GM18505 (cell line): ENCODE data around the gene CAMTA1.
"Not testable (repeated sequence)": the region's sequence is repeated elsewhere in the genome, so short reads cannot be mapped to it uniquely, and the experiment has no call there.

Experiments
- ATAC-seq: cut with Tn5 transposase; IDR thresholded peaks from one replicate; pipeline ENCODE4 v1.9.1; 2021; ENCODE audit not compliant: unreplicated experiment
- POLR2A ChIP-seq: IDR thresholded peaks from 4 replicates; pipeline ENCODE4 v1.6.1; 2011; ENCODE audit warnings: borderline replicate concordance; ENCODE audit not compliant: insufficient read depth, insufficient read length; ENCODE audit errors: extremely low read depth

Gene CAMTA1

DNA sequence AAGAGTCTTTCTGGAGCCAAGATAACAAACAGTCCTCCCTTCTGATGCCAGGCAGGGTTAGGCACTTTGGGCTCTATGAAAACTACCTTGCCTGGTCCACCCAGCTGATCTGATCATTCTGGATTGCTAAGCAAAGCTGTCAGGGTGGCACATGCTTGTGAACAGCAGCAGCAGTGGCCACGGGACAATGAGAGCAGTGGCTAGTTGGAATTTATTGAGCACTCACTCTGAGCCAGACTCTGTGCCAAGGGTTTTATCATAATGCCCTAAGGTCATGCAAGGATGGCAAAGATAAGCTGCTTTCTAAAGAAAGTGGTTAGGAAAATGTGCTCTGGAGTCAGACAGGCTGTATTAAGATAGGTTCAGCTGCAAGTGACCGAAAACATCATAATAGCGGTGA, 595.5 kb downstream of the CAMTA1 start:
- no peak for ATAC-seq
- TF ChIP-seq POLR2A: no peak

DNA sequence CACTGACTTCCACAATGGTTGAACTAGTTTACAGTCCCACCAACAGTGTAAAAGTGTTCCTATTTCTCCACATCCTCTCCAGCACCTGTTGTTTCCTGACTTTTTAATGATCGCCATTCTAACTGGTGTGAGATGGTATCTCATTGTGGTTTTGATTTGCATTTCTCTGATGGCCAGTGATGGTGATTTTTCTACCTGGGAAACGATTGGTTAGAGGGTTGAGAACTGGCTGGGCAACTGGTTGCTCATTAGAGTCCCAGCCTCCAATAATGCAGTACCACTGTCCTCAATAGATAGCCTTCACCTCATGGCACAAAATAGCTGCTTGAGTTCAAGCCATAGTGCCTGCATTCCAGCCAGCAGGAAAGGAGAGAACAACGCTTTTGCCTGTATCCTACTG, 596.5 kb downstream of the CAMTA1 start:
- ATAC-seq: not testable (repeated sequence)

DNA sequence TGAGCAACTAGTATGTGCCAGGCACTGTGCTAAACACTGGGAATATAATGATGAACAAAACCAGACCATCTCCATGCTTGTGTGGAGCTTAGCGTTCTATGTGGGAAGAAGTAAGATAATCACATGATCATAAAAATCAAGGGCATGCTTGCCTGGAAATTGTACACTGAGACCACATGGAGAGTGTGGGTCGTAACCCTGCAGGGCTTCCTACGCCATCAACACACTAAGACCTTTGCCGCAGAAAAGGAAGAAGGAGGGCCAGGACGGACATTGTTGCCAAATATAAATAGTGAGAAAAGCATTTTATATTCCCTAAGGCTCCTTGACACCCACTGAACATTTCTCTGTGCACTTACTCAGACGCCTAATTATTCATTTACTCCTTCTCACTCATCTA, 597.7 kb downstream of the CAMTA1 start:
- no peak for TF ChIP-seq POLR2A
- ATAC-seq: no peak

DNA sequence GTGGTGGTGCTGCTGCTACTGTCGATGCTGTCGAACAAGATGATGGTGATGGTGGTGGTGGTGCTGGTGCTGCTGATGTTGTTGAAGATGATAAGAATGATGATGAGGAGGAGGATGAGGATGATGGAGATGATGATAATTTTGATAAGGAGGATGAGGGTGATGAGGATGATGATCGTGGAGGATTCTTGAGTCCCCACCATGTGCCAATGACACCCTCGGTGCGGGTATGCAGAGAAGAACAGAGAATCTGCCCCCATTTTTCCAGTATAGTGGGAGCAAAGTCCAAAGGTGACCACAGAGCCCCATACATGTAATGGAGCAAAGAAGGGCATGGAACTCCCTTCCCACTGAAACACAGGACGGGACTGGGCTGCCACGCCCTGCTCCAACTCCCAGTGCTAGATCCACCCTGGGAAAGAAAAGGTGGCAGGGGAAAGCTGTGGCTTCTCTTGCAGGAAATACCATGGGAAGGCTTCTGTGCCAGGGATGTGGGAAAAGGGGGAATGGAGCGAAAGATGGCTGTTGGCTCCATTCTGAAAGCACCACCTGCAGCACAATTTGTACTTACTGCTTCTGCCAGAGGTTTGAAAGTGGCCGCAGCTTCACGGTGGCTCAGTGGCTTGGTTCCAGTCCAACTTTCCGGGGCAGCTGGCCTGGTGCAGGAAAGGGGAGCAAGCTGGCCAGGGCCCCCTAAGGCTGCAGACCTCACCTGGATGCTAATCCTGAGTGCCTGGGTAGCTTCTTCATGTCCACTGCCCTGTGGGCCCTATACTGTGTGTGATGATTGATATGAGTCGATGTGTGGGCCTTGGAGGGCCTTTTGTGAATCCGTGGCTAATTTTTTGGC, 598.6 kb downstream of the CAMTA1 start:
- no peak for TF ChIP-seq POLR2A
- no peak for ATAC-seq

DNA sequence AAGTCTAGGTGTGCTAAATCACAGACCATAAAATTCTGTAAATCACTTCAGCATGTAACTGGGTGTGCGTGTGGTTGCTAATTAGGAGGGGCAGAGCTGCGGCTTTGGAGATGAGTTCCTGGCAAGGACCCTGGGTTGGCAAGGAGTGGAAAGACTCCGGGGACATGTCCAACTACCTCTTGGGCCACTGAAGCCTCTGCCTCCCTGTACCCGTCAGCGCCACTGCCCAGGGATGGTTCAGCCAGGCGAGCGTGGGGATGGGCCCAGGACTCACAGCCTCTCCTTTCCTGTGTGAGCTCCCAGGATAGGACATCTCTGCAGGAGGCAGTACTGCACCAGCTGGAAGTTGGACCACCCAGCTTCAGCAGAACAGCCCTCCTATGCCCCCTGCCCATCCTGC, 599.4 kb downstream of the CAMTA1 start:
- ATAC-seq: no peak
- TF ChIP-seq POLR2A: no peak

DNA sequence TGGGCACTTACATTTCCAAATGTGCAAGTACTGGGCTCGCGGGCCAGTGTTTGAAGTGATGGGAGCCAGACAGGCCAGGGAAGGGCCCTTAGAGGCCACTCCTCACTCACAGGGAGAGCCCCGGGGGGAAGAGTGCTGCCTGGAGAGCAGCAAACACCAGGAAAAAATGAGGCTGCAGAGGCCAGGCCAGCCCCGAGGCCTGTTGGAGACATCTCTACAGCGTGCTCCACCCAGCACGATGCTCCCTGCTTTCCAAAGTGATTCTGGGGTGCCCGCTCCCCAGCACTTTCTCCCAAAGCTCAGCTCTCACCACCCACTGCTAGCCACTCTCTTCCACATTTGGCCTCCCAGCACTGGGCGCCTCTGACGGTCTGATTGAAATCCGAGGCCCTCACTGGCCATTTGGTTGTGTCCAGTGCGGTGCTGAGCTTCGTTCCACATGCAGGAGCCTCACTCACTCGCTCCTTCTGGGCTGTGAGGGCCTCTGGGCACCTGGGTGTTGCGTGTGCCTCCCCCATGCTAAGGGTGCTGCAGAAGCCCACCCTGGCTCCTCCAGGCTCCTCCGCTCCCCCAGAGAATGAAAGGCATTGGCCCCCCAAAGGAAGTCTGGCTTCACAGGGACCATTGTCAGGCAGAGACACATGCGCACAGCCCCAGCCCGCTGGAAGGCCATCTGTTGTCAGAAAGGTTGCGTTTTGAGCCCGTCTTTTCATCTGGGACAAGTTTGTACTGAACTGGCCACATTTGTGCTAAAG, 600.4 kb downstream of the CAMTA1 start:
- TF ChIP-seq POLR2A: no peak
- ATAC-seq: no peak

DNA sequence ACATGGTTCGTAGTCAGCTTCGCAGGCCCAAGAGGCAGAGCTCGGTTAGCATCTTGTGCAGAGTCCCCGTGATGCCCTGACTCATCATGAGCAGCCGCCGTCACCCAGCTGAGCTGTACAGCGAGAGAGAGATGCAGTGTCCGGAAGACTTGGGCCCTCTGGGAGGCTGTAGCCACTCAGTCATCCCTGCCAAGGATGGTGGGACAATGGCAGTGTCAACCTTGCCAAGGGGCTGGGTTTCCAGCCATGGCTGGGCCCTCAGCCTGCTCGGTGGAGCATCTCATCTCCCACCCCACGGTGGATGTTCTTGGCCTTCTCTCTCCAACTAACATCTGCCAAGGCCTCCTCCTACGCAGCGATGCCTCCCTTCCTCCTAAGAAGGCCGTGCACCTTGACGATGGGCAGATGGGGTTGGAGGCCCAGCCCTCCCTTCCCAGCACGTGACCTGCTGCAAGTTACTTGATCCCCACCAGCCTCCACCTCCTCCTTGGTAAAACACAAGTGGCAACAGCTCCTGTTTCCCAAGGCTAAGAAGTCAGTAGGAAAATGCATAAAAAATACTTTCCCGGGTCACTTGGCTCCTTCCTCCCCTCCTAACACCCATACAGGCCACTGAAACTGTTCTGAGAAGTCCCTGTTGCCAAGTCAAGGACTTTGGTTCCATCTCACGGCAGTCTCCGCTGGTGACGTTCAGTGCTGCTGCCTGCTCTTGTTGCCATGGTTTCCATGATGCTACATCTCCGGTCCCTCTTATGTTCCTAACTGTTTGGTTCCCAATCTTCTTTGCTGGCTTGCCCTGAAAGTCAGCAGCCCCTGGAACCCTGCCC, 601.2 kb downstream of the CAMTA1 start:
- ATAC-seq: no peak
- TF ChIP-seq POLR2A: no peak

DNA sequence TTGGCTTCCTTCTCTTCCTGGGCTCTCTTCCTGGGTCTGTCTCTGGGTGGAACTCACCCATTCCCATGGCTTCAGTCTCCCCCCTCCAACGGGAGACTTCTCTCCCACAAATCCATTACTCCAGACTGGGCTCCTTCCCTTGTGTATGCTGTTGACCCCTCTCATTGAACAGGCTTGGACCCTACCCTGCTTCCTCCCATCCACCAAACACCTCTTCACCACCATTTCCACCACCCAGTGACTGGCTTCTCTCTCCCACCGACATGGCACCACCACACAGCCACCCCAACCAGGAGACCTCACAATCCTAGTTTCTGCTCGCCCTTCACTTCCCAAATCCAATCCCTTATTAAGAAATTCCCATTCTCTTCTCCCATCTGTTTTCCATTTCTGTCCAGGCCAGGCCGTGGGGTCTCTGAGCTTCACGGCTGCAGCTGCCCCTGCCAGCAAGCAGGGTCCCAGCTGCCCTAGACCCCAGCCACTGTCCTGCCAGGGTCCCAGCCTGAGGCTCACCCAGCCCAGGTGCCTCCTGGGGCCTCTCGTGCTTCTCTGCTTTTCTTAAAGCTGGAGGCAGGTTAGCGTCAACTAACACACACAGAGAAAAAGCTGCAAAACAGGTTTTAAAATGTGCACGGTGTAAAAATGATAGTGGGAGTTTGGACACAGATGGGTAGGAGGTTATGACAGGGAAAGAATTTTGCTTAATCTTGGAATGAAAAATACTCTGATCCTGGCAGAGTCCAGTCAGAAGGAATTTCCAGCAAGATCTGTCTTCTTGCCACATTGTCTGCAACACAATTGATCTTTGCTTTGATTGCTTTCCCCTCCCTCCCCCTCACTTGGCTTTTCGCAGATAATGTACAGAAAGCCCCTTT, 602.0 kb downstream of the CAMTA1 start:
- ATAC-seq: no peak
- no peak for TF ChIP-seq POLR2A

DNA sequence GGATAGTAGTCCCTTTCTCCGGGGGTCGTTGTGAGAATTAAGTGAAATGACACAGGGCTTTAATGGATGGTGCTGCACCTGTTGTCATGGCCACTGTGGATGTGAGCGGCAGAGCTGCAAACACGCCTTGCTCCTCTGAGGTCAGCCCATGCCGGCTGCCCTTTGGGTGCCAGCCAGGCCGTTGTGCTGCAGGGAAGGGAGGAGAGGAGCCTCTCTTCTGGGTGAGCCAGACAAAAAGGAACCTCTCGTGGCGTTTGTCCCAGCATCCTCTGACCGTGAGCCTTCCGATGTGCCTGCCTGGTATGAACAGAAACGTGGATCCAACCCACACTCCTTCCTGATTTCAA, 602.9 kb downstream of the CAMTA1 start:
- TF ChIP-seq POLR2A: no peak
- no peak for ATAC-seq

DNA sequence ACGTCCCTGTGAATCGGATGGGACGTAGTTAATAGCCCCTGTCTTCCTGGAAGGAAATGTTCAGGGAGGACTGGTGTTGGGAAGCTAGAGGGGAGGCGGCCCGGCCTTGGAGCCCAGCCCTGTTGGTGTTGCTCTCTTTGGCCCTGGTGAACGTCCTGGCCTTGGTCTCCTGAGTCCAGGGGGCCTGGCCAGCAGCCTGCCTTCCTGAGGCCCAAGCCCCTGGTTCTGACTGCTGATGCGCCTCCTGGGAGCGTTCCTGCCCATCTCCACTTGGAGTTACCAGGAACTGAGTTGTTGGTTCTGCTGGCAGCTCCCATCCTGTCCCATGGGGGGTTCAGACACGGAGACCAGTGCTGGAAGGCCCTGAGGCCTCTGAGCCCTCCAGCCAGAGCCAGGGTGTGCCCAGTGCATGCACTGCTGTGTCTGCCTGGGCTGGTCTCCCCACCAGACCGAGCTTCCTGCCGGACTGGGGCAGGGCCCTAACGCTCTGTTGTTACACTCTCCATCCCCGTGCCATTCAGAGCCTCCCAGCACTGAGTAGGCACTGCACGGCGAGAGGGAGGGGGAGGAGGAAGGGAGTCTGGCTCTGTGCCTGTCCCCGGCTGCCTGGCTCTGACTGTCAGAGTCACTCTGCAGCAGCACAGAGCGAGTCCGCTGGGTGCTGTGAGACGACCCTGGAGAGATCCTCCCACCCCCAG, 603.4 kb downstream of the CAMTA1 start:
- no peak for ATAC-seq
- TF ChIP-seq POLR2A: no peak

DNA sequence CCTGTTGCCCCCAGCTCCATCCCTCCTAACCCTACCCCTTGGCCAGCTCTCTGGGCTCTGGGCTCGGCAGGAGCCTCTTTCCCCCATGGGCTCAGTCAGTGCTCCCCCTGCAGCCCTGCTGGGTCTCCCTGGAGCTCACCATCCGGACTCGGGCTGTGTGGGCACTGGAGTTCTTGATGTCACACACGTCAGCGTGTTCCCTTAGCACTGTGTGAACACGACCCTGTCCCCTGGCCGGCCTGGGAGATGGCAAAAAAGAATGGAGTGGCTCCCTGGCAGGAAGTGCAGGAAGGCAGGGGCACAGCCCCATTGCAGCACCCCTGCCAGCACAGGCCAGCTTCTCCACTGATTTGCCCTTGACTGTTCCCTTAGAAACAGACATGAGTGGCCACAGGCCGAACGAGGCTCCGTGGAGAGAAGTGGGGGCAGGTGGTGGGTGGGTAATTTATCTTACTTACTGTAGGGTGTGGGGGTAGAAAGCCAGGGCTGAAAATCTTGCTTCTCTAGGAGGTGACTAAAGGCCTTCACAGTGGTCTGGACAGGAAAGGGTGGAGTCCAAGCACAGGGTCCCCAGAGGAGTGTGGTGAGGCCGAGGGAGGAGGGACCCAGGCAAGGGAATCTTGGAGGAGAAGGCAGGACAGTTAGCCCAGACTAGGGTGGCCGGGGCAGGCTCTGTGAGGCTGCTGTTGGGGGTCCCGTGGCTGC, 604.1 kb downstream of the CAMTA1 start:
- TF ChIP-seq POLR2A: no peak
- ATAC-seq: no peak

DNA sequence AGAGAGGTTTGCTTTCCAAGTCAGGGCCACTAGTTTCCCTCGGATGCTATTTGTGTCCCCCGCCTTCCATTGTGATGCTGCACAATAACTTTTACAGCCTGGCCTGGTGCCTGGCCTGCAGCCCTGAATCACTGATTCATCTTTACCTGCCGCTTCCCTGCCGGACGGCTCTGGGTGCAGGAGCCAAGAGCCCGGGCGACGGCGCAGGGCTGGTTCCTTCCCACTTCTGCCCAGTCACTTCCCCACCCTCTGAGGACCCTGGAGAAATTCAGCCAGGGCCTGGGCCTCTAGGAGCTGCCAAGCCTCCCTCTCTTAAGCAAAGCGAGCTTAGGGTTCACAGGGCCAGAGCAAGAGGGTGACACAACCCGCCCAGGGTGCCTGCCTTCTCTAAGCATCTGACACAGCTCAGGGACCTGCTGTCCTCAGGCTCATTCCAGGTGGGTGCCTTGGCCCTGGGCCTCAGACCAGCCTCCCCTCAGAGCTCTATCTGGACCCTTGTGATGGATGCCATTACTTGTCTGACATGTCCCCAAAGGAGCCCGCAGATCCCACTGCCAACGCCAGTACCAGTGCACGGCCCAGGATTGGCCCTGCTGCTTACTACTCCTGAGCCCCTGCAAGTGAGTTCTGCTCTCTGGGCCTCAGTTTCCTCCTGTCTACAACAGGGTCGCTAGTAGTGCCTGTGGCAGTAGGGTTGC, 604.8 kb downstream of the CAMTA1 start:
- no peak for TF ChIP-seq POLR2A
- no peak for ATAC-seq

DNA sequence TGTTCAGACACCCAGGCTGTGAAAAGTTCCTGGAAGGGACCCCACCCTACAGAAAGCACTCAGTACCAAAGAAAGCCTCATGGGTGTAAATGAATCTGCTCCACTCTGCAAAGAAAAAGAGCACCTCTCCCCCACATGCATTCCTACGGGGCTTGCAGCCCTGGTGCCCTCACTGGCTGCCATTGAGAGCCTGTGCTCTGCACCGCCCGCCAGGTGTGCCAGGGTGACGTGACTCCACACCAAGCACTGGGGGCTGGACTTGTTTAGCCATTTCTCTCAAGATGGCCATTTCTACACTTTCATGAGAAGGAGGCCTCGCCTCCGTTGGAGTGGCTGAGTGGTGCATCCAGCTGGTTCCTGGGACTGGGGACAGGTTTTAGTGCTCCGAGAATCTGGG, 605.3 kb downstream of the CAMTA1 start:
- ATAC-seq: no peak
- no peak for TF ChIP-seq POLR2A
